Suprapubic skin (tissue), 4 donors: ENCODE measurements around the gene ST6GAL2. TPM values are rescaled to one million over a fixed set of nuclear protein-coding genes. Genes with fewer than 3 reads are reported as not detected.

Source experiments
- DNase-seq, 2 donors: peaks; one replicate each; pipeline ENCODE4 v3.0.0-alpha.2; 2019; ENCODE audit warnings: low spot score in 2 of 2
- H3K27ac ChIP-seq: fragments of 200-600 bp; sonication (generic); one replicate; pipeline ENCODE4 v1.5.1; 2019
- H3K27me3 ChIP-seq: fragments of 200-600 bp; sonication (generic); one replicate; pipeline ENCODE4 v1.5.1; 2019
- H3K36me3 ChIP-seq: fragments of 200-600 bp; sonication (generic); one replicate; pipeline ENCODE4 v1.5.1; 2019
- H3K4me1 ChIP-seq: fragments of 200-600 bp; sonication (generic); one replicate; pipeline ENCODE4 v1.5.1; 2019
- H3K4me3 ChIP-seq: fragments of 200-600 bp; sonication (generic); one replicate; pipeline ENCODE4 v1.5.1; 2019; ENCODE audit warnings: mild to moderate bottlenecking
- H3K9me3 ChIP-seq: fragments of 200-600 bp; sonication (generic); one replicate; pipeline ENCODE4 v1.5.1; 2019
- CTCF ChIP-seq, 2 donors: fragments of 200-600 bp in 1 of 2; fragments of 450-650 bp in 1 of 2; sonication (generic) in 1 of 2; IDR thresholded peaks; one replicate each; pipeline ENCODE4 v1.5.1; 2016 to 2019; ENCODE audit warnings: antibody characterized with exemption in 2 of 2, mild to moderate bottlenecking in 1 of 2, moderate library complexity in 1 of 2
- EP300 ChIP-seq: sonication (generic); formaldehyde crosslinking; IDR thresholded peaks from one replicate; pipeline ENCODE4 v1.6.1; 2017; ENCODE audit warnings: antibody characterized with exemption
- POLR2A ChIP-seq, 2 donors: fragments of 450-650 bp; IDR thresholded peaks; one replicate each; pipeline ENCODE4 v1.6.1; 2017; ENCODE audit warnings: antibody characterized with exemption in 2 of 2, mild to moderate bottlenecking in 2 of 2, moderate library complexity in 2 of 2
- POLR2AphosphoS5 ChIP-seq, 3 donors: sonication (generic); formaldehyde crosslinking; IDR thresholded peaks; one replicate each; pipeline ENCODE4 v1.6.1; 2017; ENCODE audit warnings: antibody characterized with exemption in 3 of 3
- WGBS: methylation state at CpG from one replicate; pipeline ENCODE4 v1.1.5; 2018; 5-methylcytosine and 5-hydroxymethylcytosine counted together
- total RNA-seq, 4 donors: library from RNA; depleted of rRNA; stranded (reverse); fragments of >200 nt; gene quantifications; one replicate each; pipeline ENCODE4 v1.1.0, GENCODE V29; 2016

Gene ST6GAL2
- total RNA-seq, 4 donors from 2014 or later = 0.79 to 5.3 (median 1.3) TPM

GRCh38 chr2:106843910-106844250, 42.1 kb downstream of the ST6GAL2 start:
- no peaks in the 10 kb centered on the region for H3K36me3 ChIP-seq
- H3K4me3 ChIP-seq = no peak overlapping the region
- WGBS = 97% methylated on average over 5 of the region's 5 CpGs
- TF ChIP-seq CTCF (IDR thresholded peaks at IDR 0.05) (no peak), EP300 (no peak), POLR2A (IDR thresholded peaks at IDR 0.05) (no peak), POLR2AphosphoS5 (IDR thresholded peaks at IDR 0.05) (no peak)
- H3K4me1 ChIP-seq = peaks cover 20% of the 10 kb centered on the region
- H3K27me3 ChIP-seq = peaks cover 4% of the 10 kb centered on the region
- no peak for DNase-seq
- no peak overlapping the region for H3K27ac ChIP-seq
- H3K9me3 ChIP-seq = no peaks in the 10 kb centered on the region

GRCh38 chr2:106843001-106843909, 42.7 kb downstream of the ST6GAL2 start:
- peaks cover 4% of the 10 kb centered on the region for H3K27me3 ChIP-seq
- WGBS = 96% methylated on average over 54 of the region's 63 CpGs
- no peak overlapping the region for H3K4me3 ChIP-seq
- peaks cover 20% of the 10 kb centered on the region for H3K4me1 ChIP-seq
- no peak overlapping the region for H3K27ac ChIP-seq
- no peaks in the 10 kb centered on the region for H3K9me3 ChIP-seq
- H3K36me3 ChIP-seq = no peaks in the 10 kb centered on the region
- DNase-seq = no peak
- TF ChIP-seq POLR2A (IDR thresholded peaks at IDR 0.05) (no peak), POLR2AphosphoS5 (IDR thresholded peaks at IDR 0.05) (no peak), CTCF (IDR thresholded peaks at IDR 0.05) (no peak), EP300 (no peak)

- no peaks in the 10 kb centered on the region for H3K36me3 ChIP-seq
- TF ChIP-seq POLR2AphosphoS5 (IDR thresholded peaks at IDR 0.05) (no peak), EP300 (no peak), POLR2A (IDR thresholded peaks at IDR 0.05) (no peak), CTCF (IDR thresholded peaks at IDR 0.05) (no peak)
- H3K4me3 ChIP-seq = no peak overlapping the region
- no peak overlapping the region for H3K27ac ChIP-seq
- H3K4me1 ChIP-seq = peaks cover 20% of the 10 kb centered on the region
- 49% methylated on average over 7 of the region's 7 CpGs for WGBS
- H3K27me3 ChIP-seq = peaks cover 4% of the 10 kb centered on the region
- DNase-seq = no peak
- no peaks in the 10 kb centered on the region for H3K9me3 ChIP-seq
These were observed 43.9 kb downstream of the ST6GAL2 start for GRCh38 chr2:106841886-106842645.

- Histone ChIP-seq H3K9me3 (no peaks in the 10 kb centered on the region), H3K36me3 (no peaks in the 10 kb centered on the region), H3K4me3 (no peak overlapping the region), H3K27me3 (peaks cover 4% of the 10 kb centered on the region), H3K27ac (no peak overlapping the region), H3K4me1 (peaks cover 20% of the 10 kb centered on the region)
- 17% methylated on average over 2 of the region's 2 CpGs for WGBS
- no peak for TF ChIP-seq POLR2AphosphoS5 (IDR thresholded peaks at IDR 0.05)
- TF ChIP-seq CTCF (IDR thresholded peaks at IDR 0.05) = no peak
- no peak for TF ChIP-seq POLR2A (IDR thresholded peaks at IDR 0.05)
- no peak for TF ChIP-seq EP300
- no peak for DNase-seq
These were observed 45.1 kb downstream of the ST6GAL2 start for GRCh38 chr2:106840818-106841217.
